ENCODE results near the gene HOXB5. TPM values are rescaled to one million over a fixed set of nuclear protein-coding genes. Genes with fewer than 3 reads are reported as not detected.

Gene HOXB5
- total RNA-seq, 1 donor from 2014 or later: not detected

DNA sequence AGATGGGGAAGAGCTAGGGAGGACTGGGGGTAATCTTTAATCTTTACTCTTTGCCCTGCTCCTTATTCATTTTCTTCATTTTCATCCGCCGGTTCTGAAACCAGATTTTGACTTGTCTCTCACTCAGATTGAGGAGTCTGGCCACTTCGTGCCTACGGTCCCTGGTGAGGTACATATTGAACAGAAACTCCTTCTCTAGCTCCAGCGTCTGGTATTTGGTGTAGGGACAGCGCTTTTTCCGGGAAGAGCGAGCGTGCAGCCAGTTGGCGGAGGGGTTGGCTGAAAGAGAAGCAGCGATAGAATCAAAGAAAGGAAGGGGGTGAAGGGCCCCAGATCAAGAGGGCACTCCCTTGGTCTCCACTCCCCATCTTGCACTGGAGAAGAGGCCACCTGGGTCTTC is 29.3 kb upstream of the HOXB5 start:
- Histone ChIP-seq H3K9ac (no peak overlapping the region), H3K27me3 (peaks cover 100% of the 10 kb centered on the region), H3K36me3 (no peaks in the 10 kb centered on the region), H4K20me1 (ENCODE audit: low read depth) (peaks cover 98% of the 10 kb centered on the region), H3K4me1 (peaks cover 9% of the 10 kb centered on the region), H2AFZ (replicated peaks) (no peak overlapping the region), H3F3A (ENCODE audit: low read depth) (peaks cover 4% of the 10 kb centered on the region), H3K79me2 (ENCODE audit: low read depth) (no peaks in the 10 kb centered on the region), H3K9me3 (ENCODE audit: low read depth) (no peaks in the 10 kb centered on the region), H3K4me3 (no peak overlapping the region), H3K4me2 (no peak overlapping the region), H3K27ac (no peak overlapping the region)
- Mint-ChIP-seq H3K4me3 (no peak overlapping the region), H3K9me3 (peaks cover 16% of the 10 kb centered on the region), H3K27me3 (ENCODE audit: insufficient read depth, low read depth) (peaks cover 87% of the 10 kb centered on the region), H3K27ac (no peak overlapping the region), H3K36me3 (no peaks in the 10 kb centered on the region), H3K4me1 (peaks cover 6% of the 10 kb centered on the region)
- TF ChIP-seq EZH2 (IDR thresholded peaks at IDR 0.05) (no peak), EZH2phosphoT487 (IDR thresholded peaks at IDR 0.05) (no peak)
- TF ChIP-seq, protein P1, sequence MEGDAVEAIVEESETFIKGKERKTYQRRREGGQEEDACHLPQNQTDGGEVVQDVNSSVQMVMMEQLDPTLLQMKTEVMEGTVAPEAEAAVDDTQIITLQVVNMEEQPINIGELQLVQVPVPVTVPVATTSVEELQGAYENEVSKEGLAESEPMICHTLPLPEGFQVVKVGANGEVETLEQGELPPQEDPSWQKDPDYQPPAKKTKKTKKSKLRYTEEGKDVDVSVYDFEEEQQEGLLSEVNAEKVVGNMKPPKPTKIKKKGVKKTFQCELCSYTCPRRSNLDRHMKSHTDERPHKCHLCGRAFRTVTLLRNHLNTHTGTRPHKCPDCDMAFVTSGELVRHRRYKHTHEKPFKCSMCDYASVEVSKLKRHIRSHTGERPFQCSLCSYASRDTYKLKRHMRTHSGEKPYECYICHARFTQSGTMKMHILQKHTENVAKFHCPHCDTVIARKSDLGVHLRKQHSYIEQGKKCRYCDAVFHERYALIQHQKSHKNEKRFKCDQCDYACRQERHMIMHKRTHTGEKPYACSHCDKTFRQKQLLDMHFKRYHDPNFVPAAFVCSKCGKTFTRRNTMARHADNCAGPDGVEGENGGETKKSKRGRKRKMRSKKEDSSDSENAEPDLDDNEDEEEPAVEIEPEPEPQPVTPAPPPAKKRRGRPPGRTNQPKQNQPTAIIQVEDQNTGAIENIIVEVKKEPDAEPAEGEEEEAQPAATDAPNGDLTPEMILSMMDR (IDR thresholded peaks at IDR 0.05): no peak
- no peak for DNase-seq (ENCODE audit: low spot score)

DNA sequence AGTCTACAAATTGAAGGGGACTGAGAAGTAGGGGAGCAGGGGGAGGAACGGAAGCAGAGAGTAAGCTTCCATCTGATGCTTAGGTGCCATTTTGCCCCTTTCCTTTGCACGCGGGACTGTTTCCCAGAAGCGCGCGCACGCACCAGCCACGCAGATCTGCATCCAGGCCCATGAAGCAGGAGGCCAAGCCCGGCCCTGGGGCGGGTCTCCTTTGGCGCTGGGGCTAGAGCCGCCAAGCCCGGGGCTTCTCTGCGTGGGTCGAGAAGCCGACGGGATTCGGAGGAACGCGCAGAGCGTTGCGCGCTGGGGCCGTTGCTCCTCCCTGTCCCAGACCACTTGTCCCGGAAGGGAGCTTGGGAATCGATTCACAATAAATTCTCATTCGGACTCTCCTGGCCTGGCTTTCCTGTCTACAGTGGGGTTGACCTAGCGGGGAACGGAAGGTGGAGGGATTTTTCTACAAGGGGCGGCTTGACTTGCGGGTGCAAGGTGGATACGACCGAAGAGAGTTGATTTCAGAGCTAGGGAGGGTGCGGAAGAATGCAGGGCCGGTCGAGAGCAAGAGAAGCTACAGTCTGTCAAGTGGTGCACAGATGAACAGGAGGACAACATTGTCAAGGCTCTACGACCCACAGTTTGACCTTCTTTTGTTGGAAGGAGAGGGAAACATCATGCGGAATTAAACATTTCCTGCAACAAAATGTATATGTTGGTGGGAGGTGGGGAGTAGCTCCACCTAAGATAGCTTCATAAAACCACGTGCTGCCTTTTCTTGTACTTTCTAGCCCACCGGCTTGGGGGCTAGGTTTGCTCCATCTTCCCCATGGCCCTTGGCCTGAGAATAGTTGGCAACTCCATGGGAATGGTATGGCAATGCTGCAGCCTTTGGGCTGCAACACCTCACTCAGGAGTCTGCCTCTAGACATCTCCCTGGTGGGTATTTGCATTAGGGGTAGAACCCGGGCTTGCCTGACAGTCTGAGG is 28.1 kb upstream of the HOXB5 start:
- Histone ChIP-seq H3K27me3 (peaks cover 100% of the 10 kb centered on the region), H3K27ac (no peak overlapping the region), H2AFZ (replicated peaks) (no peak overlapping the region), H3K4me2 (no peak overlapping the region), H3K4me1 (peaks cover 9% of the 10 kb centered on the region), H3K36me3 (no peaks in the 10 kb centered on the region), H3K9me3 (ENCODE audit: low read depth) (no peaks in the 10 kb centered on the region), H3K9ac (no peak overlapping the region), H3F3A (ENCODE audit: low read depth) (peaks cover 4% of the 10 kb centered on the region), H4K20me1 (ENCODE audit: low read depth) (peaks cover 98% of the 10 kb centered on the region), H3K79me2 (ENCODE audit: low read depth) (no peaks in the 10 kb centered on the region), H3K4me3 (no peak overlapping the region)
- no peak for DNase-seq (ENCODE audit: low spot score)
- TF ChIP-seq EZH2phosphoT487 (IDR thresholded peaks at IDR 0.05) (peak; percentile 82), EZH2 (IDR thresholded peaks at IDR 0.05) (peak; percentile 91)
- TF ChIP-seq, protein P1 (IDR thresholded peaks at IDR 0.05): no peak
- H3K9me3 Mint-ChIP-seq: peaks cover 14% of the 10 kb centered on the region
- H3K27ac Mint-ChIP-seq: no peak overlapping the region
- H3K4me3 Mint-ChIP-seq: no peak overlapping the region
- H3K27me3 Mint-ChIP-seq (ENCODE audit: insufficient read depth, low read depth): peaks cover 87% of the 10 kb centered on the region
- peaks cover 2% of the 10 kb centered on the region for H3K4me1 Mint-ChIP-seq
- H3K36me3 Mint-ChIP-seq: no peaks in the 10 kb centered on the region

DNA sequence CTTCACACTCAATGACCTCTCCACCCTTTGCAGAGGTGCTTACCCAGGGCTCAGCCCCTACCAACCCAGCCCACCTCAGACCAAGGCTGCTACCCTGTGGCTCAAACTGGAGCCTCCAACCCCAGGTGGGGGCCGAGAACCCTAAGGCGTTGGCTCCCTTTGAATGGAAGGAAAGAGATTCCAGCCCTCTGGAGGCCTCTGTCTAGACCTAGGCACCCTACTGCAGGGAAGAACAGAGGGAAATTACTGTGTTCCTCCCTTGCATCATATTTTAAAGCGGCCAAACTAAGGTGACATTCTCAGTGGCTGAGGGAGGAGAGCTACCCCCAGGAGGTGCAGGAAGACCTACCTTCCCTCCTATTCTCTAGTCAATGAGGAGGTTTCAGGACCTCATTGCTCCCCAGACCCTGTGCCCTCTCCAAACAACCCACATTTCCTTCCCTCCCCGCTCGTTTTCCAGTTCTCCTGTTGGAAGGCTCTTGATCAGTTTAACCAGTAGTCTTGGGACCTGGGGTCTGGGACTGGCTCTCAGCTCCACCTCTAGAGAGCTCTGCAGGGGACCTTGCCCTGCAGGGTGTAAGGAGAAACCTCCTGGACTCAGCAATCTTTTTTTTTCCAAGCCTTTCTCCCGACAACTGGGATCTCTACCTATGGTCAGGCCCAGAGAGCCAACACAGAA is 27.0 kb upstream of the HOXB5 start:
- no peak for DNase-seq (ENCODE audit: low spot score)
- Histone ChIP-seq H3K9ac (no peak overlapping the region), H3K4me3 (no peak overlapping the region), H3K36me3 (no peaks in the 10 kb centered on the region), H2AFZ (replicated peaks) (no peak overlapping the region), H3K9me3 (ENCODE audit: low read depth) (no peaks in the 10 kb centered on the region), H3K79me2 (ENCODE audit: low read depth) (no peaks in the 10 kb centered on the region), H4K20me1 (ENCODE audit: low read depth) (peaks cover 98% of the 10 kb centered on the region), H3K4me2 (no peak overlapping the region), H3K27ac (no peak overlapping the region), H3F3A (ENCODE audit: low read depth) (peaks cover 3% of the 10 kb centered on the region), H3K27me3 (peaks cover 100% of the 10 kb centered on the region), H3K4me1 (peaks cover 4% of the 10 kb centered on the region)
- H3K4me3 Mint-ChIP-seq: no peak overlapping the region
- H3K4me1 Mint-ChIP-seq: peaks cover 2% of the 10 kb centered on the region
- H3K27ac Mint-ChIP-seq: no peak overlapping the region
- peaks cover 90% of the 10 kb centered on the region for H3K27me3 Mint-ChIP-seq (ENCODE audit: insufficient read depth, low read depth)
- TF ChIP-seq, protein P1 (IDR thresholded peaks at IDR 0.05): no peak
- TF ChIP-seq EZH2 (IDR thresholded peaks at IDR 0.05) (no peak), EZH2phosphoT487 (IDR thresholded peaks at IDR 0.05) (no peak)
- no peaks in the 10 kb centered on the region for H3K36me3 Mint-ChIP-seq
- H3K9me3 Mint-ChIP-seq: peaks cover 14% of the 10 kb centered on the region
